Stimulated activated CD8-positive, alpha-beta memory T cell treated with anti-CD3 and anti-CD28 coated beads, Interleukin-2, amount 100 ng/mL, for 48 hours (primary cell): Measurements from ENCODE around the gene MXD1.

Experiments
- DNase-seq, 2 donors: peaks; one replicate each; pipeline ENCODE4 v3.0.0-alpha.2; 2020; ENCODE audit warnings: low read depth in 2 of 2

The MXD1 gene

GRCh38 chr2:69952336-69953115, 37.6 kb downstream of the MXD1 start:
- DNase-seq = no peak

DNA sequence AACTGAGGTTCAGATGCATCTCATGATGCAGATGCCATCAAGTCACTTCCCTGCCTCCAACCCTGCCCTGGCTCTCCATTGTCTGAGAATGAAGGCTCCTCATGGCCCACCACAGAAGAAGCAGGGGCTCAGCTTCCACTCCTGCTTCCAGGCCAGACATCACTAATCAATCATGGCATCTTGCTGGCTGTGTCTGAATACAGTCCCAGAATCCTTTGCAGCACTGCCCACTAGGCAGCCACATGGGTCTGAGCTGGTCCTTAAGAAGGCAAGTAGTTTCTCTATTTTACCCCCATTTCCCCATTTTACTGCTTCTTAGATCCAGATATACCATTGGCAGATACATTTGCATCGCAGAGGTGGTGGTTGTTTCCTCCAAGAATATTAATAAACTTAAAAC, 39.2 kb downstream of the MXD1 start:
- no peak for DNase-seq

- DNase-seq = no peak
These were observed 40.1 kb downstream of the MXD1 start for GRCh38 chr2:69955029-69955428.

- no peak for DNase-seq
These were observed 41.6 kb downstream of the MXD1 start for GRCh38 chr2:69956475-69956979.

- DNase-seq = no peak
These were observed 43.1 kb downstream of the MXD1 start for GRCh38 chr2:69957965-69958364.

DNA sequence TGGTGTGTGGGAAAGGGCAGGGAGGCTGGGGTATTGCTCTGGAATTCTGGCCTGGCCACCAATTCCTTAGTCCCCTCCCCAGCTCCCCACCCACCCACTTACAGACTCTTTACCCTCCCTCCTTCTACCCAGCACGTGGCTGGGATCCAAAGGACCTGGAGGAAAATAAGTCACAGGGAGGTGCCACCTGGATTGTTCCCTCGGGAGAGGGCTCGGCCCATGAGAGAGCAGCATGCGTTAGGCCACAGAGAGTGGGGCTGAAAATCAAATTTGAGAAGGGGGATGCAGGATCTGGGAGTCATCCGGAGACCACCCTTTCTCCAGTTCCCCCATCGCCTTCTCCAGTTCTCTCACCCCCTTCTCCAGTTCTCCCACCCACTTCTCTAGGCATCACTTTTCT, 43.6 kb downstream of the MXD1 start:
- no peak for DNase-seq

DNA sequence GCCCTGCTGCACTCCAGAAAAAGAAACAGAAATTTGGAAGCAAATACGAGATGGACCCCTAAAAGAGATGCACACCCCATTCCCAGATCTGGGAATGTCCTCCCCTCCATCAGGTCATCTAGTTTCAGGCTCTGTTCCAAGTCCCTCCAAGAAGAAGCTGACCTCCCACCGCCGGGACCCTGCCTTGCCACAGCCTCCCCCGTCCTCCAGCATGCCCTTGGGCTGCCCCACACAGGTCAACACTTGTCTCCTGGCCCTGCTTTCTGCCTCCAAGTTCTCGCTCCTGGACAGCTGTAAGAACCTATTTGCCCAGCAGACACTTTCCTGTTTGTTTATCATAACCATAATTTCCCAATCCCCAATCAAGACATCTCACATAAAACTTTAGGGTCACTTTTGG, 44.5 kb downstream of the MXD1 start:
- no peak for DNase-seq

GRCh38 chr2:69960821-69961220, 45.9 kb downstream of the MXD1 start:
- DNase-seq = no peak

DNA sequence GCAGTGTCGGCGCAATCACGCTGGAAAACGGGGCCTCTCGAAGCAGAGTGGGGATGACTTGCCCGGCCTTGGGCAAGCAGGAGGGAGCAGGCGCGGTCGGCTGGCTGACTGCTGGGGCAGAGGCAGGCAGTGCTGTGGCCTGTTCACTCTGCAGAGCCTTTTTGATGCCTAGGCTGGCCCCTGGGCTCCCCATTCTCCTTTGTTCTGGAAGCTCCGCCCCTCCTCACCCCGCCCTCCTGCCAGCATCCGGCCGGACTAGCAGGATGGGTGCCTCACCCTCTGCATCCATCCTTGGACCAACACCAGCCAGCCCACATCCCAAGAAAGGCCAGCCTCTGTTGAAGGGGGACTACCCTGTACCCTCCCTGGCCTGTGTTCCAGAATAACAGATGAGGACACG, 46.6 kb downstream of the MXD1 start, which contains the start of gene ASPRV1:
TSS of gene ASPRV1 (minus strand) at position 136 of the 400 bp plus-strand sequence. CDS start 195 bp downstream, outside the sequence.
- DNase-seq = no peak

- DNase-seq = no peak
These were observed 48.2 kb downstream of the MXD1 start for GRCh38 chr2:69962986-69963730.

GRCh38 chr2:69964353-69964841, 49.5 kb downstream of the MXD1 start:
- no peak for DNase-seq

DNA sequence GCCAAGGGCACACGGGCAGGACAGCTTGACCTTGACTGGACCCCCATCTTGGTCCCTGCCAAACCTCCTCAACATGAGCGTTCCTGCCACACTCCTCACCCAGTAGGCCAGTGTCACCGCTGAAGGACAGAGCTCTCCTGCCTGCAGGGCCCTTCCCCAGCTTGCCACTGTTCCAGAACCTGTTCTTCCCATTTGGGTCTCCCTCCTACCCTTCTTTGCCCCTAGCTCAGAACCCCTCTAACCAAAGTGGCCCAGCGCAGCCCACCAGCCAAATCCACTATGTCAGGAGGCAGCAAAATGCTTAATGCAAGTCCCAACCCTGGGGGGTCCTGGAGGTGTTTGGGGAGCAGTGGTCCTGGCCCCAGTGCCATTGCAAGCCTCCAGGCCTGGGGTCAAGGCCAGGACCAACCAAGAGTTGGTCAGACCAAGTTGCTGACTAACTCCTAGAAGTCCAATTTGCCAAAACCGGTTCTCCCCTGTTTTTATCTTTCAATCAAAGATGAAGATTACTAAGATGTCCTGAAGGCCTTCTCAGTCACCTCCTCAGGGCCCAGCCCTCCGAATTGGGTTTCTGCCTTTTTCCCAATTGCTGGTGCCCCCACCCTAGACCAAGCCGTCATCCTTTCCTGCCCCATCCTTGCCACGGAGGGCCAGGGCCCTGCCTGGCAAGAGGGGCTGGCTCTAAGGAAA, 51.0 kb downstream of the MXD1 start:
- no peak for DNase-seq

GRCh38 chr2:69966496-69966895, 51.6 kb downstream of the MXD1 start:
- DNase-seq = no peak

- no peak for DNase-seq
These were observed 53.7 kb downstream of the MXD1 start for GRCh38 chr2:69968609-69969008.

DNA sequence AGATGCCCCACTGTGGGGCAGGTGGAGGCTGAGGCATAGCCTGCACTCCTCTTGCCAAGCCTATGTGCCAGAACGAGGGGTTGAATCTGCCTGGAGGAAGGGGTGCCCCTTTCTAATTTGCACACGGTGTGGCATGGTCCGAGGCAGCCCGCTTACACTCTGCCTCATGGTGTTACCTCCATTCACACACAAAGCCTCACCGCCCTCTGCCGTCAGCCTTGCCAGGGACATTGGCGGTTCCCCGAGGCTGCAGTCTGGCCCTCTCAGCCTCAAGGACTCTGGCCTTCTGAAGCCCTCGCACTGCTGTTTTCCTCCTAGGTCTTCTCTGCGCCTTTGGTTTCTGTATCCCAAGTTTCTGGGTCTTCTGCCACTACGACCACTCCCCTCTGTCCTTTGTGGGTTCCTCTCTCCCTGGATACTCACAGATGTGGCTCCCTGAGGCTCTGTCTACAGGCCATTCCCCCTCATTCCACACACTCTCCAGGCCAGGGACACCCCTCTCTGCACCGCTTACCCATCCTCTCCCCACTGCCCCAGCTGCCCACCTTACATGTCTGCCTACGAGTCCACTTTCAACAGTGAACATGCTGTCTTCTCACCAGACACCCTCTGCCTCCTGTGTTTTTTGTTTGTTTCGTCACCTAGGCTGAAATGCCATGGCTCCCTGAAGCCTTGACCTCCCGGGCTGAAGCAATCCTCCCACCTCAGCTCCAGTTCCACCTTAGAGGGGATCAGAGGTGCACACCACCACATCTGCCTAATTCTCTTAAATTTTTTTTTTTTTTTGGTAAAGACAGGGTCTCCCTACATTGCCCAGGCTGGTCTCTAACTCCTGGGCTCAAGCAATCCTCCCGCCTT, 54.4 kb downstream of the MXD1 start:
- no peak for DNase-seq

DNA sequence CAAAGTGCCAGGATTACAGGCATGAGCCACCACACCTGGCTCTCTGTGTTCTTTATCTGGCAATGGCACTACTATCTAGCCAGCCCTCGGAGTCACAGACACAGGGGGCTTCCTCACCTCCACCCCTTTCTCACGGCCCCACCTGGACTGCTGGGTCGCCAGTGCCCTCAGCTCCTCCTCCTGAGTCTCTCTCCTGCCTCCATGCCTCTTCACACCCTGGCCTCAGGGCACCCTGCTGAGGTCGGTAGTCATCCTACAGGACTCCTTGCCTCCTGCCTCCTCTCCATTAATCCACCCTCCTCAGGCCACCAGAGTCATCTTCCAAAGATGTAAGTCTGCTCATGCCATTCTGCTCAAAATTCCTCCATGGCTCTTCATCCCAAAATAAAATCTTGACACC, 55.1 kb downstream of the MXD1 start:
- no peak for DNase-seq

GRCh38 chr2:69972822-69973221, 57.9 kb downstream of the MXD1 start:
- no peak for DNase-seq

DNA sequence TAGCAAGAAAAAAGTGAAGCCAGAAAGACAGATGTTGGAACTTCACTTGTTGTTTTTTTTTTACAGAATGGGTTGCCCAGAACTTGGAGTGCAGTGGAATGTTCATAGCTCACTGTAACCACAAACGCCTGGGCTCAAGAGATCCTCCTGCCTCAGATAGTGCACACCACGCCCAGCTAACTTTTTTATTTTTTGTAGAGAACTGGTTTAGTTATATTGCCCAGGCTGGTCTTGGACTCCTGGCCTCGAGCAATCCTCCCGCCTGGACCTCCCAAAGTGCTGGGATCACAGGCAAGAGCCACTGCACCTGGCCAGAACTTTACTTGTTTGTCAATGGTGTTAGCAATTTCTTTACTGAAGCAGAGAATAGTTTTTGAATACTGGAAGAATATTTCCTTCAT, 58.4 kb downstream of the MXD1 start:
- no peak for DNase-seq

DNA sequence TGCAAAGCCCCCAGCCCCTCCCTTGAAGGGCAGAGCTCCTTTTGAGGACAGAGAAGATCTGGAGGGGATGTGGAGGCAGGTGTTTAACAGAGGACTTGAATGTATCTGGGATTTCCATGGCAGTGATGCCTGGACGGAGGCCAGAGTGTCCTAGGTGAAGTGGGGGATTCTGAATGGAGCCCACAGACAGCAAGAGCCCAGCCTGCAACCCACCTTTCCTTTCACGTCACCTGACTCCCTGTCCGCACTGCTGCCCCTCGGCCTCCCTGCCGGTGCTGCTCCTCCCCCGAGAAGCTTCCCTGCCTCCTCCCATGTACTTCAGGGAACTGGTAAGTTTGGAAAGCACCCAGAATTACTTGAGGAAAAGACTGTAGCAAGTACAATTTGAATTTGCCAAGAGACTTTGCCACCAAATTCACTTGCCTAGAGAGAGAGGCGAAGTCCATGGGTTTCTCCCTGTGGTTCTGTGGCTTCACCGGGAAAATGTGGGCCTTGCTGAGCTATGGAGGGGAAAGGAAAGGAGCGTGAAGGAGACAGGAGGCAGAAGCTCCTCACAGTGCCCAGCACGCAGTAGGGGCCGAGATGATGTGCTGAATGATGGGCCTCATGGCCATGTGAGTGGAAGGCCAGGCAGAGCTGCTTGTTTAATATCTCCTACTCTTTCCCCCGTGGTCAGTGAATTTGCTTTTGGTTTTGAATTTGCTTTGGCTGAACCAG, 60.4 kb downstream of the MXD1 start:
- DNase-seq = no peak

- no peak for DNase-seq
These were observed 61.0 kb downstream of the MXD1 start for GRCh38 chr2:69975853-69976462.
